Duodenal mucosa (tissue), 2 donors: Measurements from ENCODE around the gene CFC1B.
"Not testable (repeated sequence)": the region's sequence is repeated elsewhere in the genome, so short reads cannot be mapped to it uniquely, and the experiment has no call there.

Experiments
- H3K27ac ChIP-seq: one replicate; pipeline ENCODE4 v1.7.0; 2013; ENCODE audit warnings: low read depth, low read length
- H3K27me3 ChIP-seq, 2 donors: one replicate each; pipeline ENCODE4 v1.7.0; 2013; ENCODE audit warnings: low read length in 2 of 2, control low read depth in 1 of 2; ENCODE audit not compliant: insufficient read depth in 2 of 2, control insufficient read depth in 1 of 2
- H3K36me3 ChIP-seq, 2 donors: one replicate each; pipeline ENCODE4 v1.7.0; 2013; ENCODE audit warnings: low read length in 2 of 2, control low read depth in 1 of 2; ENCODE audit not compliant: insufficient read depth in 2 of 2, control insufficient read depth in 1 of 2
- H3K4me1 ChIP-seq, 2 donors: one replicate each; pipeline ENCODE4 v1.7.0; 2013; ENCODE audit warnings: low read length in 2 of 2, control low read depth in 1 of 2; ENCODE audit not compliant: insufficient read depth in 2 of 2, control insufficient read depth in 1 of 2
- H3K4me3 ChIP-seq, 2 donors: one replicate each; pipeline ENCODE4 v1.7.0; 2013; ENCODE audit warnings: low read length in 2 of 2, low read depth in 1 of 2
- H3K9ac ChIP-seq, 2 donors: one replicate each; pipeline ENCODE4 v1.7.0; 2013; ENCODE audit warnings: low read length in 2 of 2, low read depth in 1 of 2
- H3K9me3 ChIP-seq, 2 donors: one replicate each; pipeline ENCODE4 v1.7.0; 2013; ENCODE audit warnings: low read length in 2 of 2, control low read depth in 1 of 2; ENCODE audit not compliant: control insufficient read depth in 1 of 2

CFC1B gene

DNA sequence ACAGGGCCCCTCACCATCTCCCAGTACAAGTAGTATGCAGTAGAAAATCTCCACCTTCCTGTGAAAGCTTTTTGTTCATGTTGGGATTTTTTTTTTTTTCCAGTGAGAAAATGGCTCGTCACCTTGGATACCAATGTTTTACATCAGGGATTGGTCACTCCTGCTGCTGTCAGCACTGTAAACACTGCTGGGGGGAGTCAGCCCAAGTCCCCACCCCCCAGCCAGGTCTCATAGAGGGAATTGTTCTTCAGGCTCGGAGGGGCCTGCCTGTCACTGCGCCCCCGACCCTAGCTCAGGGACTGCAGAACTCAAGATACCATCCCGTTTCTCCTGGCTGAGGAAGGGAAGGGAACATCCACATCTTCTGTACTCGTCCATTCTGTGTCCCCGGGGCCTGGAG, at the start of gene CFC1B:
Gene CFC1B (plus strand): TSS at position 231 of the 400 bp plus-strand sequence. CDS start 263 bp downstream, outside the sequence.
- not testable (repeated sequence) for H3K9me3 ChIP-seq, H3K4me3 ChIP-seq, H3K4me1 ChIP-seq, H3K36me3 ChIP-seq, H3K9ac ChIP-seq, H3K27me3 ChIP-seq, H3K27ac ChIP-seq

DNA sequence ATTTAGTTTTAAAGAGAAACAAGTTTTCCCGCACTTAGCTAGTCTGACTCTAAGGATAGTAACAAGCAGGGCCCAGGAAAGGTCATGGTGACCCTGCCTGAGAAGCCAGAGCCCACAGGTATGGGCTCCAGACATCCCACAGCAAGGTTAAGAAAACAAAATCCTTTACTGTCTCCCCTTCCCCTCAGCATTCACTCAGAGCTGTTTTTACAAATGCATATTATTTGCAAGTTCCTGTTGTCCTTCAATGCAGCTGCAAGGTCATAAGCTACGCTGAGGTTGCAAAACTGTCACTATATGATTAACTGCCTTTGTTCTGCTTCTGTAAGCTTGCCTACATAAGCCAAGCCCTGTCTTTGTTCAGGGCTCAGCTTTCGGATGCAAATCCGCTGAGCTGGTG, 29.9 kb upstream of the CFC1B start:
- H3K9ac ChIP-seq, H3K9me3 ChIP-seq, H3K27ac ChIP-seq, H3K36me3 ChIP-seq, H3K4me1 ChIP-seq, H3K27me3 ChIP-seq, H3K4me3 ChIP-seq: not testable (repeated sequence)

DNA sequence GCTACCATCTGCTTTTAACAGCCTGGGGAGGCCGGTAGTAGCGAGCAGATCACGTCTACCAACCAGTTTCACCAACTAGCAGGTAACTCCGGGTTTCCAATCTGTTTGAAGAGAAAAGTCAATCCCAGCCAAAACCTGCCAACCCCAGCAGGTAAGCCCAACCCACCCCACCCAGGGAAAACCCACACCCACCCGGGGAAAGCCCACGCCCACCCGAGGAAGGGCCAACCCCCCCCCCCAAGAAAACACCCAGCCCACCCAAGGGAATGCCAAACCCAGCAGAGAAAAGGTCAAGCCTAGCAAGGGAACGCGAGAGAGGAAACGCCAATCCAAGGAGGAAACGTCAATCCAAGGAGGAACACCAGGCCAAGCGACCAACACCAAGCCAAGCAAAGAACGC, 11.8 kb upstream of the CFC1B start, which contains the start of gene POTEI:
Gene POTEI (minus strand): TSS at position 101 of the 400 bp plus-strand sequence. CDS start 93 bp downstream, at position 8.
- H3K9ac ChIP-seq, H3K27ac ChIP-seq, H3K4me3 ChIP-seq, H3K9me3 ChIP-seq, H3K4me1 ChIP-seq, H3K36me3 ChIP-seq, H3K27me3 ChIP-seq: not testable (repeated sequence)

DNA sequence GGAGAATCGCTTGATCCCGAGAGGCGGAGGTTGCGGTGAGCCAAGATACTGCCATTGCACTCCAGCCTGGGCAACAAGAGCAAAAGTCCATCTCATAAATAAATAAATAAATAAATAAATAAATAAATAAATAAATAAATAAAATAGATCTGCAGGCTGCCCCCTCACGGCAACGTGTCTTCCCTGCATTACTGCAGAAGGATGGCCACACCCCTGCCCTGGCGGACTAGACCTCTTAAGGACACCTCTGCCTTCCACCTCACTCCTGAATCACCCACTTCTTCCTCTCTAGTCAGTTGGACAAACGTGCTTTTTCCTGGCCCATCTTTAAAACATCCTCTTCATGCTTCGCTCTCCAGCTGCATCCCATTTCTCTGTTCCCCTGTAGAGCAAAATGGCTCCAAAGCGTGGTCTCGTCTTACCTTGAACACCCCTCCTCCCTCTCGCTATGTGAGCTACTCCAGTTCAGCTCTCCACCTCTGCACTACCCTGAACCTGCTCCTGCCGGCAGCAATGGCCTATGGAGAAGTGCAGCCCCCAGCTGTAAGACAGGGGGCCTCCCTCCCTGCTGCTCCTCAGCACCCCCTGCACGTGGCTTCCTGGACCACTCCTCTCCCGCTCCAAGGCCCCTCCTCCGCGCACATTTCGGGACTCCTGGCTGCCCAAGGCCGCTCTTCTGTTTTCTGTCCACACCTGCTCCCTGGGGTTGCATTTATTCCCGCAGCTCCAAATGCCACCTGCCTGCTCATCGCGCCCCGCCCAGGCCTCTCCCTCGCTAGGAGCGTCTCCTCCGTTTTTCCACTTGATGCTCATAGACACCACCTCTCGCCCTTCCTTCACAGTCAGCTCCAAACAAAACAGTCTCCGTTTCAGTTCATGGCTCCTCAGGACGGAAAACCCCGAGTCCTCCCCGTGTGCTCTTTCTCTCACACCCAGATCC, 9.9 kb upstream of the CFC1B start:
- H3K27me3 ChIP-seq, H3K9ac ChIP-seq, H3K36me3 ChIP-seq, H3K4me1 ChIP-seq, H3K9me3 ChIP-seq, H3K4me3 ChIP-seq, H3K27ac ChIP-seq: not testable (repeated sequence)

DNA sequence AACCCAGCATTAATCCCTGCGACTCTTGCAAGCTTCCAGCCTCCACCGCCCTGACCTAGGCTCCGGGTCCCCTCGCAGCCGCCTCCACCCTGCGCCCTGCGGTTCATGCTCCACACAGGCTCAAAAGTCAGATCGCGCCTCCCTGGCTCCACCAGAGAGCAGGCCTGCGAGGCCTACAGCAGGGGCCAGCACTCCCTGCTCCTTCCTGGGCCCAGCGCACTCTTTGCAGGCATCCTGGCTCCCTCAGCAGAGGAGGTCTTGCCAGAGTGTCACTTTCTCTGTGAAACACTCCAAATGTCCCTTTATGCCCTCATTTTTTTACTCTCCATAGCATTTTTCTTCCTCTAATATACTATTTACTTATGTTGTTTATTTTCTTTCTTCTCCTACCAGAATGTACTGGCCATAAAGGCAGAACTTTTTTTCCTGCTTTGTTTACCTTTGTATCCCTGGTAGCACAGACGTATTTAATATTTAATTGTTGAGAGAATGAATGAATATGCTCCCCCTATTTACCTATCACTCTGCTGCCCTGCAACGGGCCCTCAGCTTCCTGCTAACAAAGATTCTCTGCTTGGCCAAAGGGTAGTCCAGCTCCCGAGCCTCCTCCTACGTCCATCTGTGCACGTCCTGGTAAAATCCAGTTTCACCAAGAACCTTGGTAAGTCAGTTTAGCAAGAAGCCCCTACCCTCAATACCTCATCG, 9.1 kb upstream of the CFC1B start:
- H3K27ac ChIP-seq, H3K4me1 ChIP-seq, H3K9me3 ChIP-seq, H3K27me3 ChIP-seq, H3K4me3 ChIP-seq, H3K36me3 ChIP-seq, H3K9ac ChIP-seq: not testable (repeated sequence)

DNA sequence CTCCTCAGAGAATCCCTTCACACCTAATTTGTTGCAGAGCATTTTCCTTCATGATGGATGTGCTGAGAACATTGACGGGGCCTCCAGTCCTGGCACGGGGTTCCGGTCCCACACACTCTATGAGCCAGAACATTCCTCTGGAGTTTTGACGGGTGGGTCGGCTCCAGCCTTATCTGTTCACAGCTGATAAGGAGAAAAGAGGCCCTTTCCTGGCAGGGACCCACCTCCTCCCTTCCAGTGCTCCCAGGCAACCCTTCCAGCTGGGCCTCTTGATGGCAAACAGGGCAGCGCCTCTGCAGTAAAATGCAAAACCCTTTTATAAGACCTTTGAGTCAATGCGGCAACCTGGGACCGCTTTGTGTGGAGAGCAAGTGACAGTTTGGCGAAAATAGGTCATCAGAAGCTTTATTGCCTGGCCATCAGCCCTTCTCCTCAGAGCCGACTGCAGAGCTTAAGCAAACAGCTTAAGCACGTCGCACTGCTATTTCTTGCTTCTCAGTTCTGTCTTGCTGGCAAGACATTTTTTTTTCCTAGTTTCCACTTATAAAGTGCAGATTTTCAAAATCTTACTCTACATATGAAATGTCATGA, 2.4 kb upstream of the CFC1B start:
- not testable (repeated sequence) for H3K9me3 ChIP-seq, H3K27me3 ChIP-seq, H3K4me3 ChIP-seq, H3K4me1 ChIP-seq, H3K27ac ChIP-seq, H3K9ac ChIP-seq, H3K36me3 ChIP-seq

DNA sequence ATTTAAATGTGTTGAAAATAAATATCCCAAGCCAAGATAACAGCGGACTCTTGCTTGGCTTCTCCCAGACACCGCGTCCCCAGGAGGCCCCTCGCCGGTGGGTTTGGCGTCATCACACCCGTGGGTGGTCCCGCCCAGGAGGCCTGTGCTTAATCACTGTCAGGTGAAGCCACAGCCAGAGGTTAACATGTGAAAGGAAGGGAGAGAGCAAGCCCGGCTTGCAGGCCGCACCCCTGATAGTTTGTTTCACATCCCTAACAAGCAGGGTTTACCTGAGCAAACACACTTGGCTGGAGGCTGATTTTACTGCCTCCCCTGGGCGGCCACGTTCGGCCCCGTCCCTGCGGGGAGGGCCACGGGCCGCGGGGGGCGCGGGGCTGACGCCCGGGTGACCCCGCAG, 1.4 kb downstream of the CFC1B start:
- not testable (repeated sequence) for H3K27ac ChIP-seq

DNA sequence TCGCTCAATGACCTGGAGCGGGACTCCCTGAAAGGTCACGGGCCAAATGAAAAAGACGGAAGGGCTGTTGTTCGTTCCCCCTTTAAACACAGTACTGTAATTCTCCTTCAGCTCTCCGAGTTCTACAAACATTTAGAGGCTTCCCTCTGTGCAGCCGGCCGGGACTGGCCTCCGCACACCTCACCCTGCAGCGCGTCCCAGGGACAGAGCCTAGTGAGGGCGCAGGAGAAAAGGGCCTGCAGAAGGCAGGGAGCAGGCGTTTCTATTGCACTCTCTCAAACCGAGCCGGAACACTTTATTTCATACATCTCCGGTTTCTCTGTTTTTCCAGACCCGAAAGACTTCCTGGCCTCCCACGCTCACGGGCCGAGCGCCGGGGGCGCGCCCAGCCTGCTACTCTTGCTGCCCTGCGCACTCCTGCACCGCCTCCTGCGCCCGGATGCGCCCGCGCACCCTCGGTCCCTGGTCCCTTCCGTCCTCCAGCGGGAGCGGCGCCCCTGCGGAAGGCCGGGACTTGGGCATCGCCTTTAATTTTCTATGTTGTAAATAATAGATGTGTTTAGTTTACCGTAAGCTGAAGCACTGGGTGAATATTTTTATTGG, 6.4 kb downstream of the CFC1B start:
- H3K9me3 ChIP-seq, result not testable (repeated sequence)

More for the DNA sequence above, 1.4 kb downstream of the CFC1B start:
- not testable (repeated sequence) for H3K9ac ChIP-seq, H3K4me3 ChIP-seq, H3K9me3 ChIP-seq, H3K27me3 ChIP-seq, H3K36me3 ChIP-seq, H3K4me1 ChIP-seq

DNA sequence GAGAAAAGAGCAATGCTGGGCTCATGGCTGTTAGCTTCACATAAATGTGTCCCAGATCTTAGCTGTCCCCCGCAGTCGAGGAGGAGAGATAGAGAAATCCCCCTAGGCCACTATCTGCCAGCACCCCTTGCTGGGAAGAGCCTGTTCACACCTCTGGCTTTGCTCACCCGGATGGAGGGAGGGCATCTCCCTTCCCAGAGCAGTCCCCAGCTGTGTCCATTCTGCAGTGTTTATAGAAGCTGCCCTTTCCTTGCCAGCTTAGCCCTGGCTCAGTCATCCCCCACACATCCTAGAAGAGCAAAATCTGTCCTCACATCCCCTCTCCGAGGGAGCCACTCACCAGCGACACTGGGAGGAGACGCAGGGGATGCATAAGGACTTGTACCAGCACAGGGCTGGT, 8.5 kb downstream of the CFC1B start:
- H3K4me3 ChIP-seq, H3K27ac ChIP-seq, H3K36me3 ChIP-seq, H3K9ac ChIP-seq, H3K27me3 ChIP-seq, H3K4me1 ChIP-seq, H3K9me3 ChIP-seq: not testable (repeated sequence)

More for the DNA sequence above, 6.4 kb downstream of the CFC1B start:
- not testable (repeated sequence) for H3K9ac ChIP-seq, H3K27me3 ChIP-seq, H3K4me1 ChIP-seq, H3K36me3 ChIP-seq, H3K4me3 ChIP-seq, H3K27ac ChIP-seq

DNA sequence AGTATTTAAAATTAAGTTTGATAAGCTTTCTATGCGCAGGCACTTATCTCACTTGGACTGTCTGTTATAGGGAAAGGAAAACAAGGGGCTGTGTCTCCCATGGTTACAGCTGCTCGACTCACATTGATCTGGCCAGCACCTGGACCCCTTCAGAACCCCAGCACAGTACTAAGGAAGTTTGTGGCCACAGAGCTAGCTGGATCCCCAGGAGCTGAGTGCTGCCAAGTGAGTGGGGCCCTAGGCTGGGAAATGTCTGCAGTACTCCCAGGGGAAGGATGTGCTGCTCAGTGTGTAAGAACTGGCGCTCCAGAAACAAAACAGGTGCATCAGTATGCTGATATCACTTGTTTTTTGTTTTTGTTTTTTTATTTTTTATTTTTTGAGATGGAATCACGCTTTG, 9.2 kb downstream of the CFC1B start:
- H3K9ac ChIP-seq, H3K4me3 ChIP-seq, H3K36me3 ChIP-seq, H3K4me1 ChIP-seq, H3K27me3 ChIP-seq, H3K9me3 ChIP-seq, H3K27ac ChIP-seq: not testable (repeated sequence)
